GM12878 (cell line): ENCODE data around the gene KIF17. TPM values are rescaled to one million over a fixed set of nuclear protein-coding genes. Genes with fewer than 3 reads are reported as not detected.

Experiments
- ATAC-seq: fragments of 200-7000 bp; cut with Tn5 transposase; 3 replicates; pipeline ENCODE4 v1.9.1; 2020; ENCODE audit warnings: mild to moderate bottlenecking, moderate library complexity
- BruUV-seq: library from RNA; stranded (reverse); fragments of 400-500 nt; replicated peaks from 2 replicates; lab custom pipeline; 2021; lab: Mats Ljungman, UMichigan
- CTCF ChIA-PET: fragments of 300-600 bp; sonication (Branson Sonifier 250); formaldehyde crosslinking; extraction: SDS; loops from one replicate; lab custom pipeline; 2021; ENCODE audit warnings: inconsistent platforms; lab: Yijun Ruan, JAX
- POLR2A ChIA-PET: fragments of 350-600 bp; formaldehyde crosslinking; extraction: SDS; loops from one replicate; lab custom pipeline; 2021; ENCODE audit warnings: inconsistent platforms; lab: Charles Lee
- RAD21 ChIA-PET: fragments of 300-600 bp; sonication (Branson Sonifier 250); formaldehyde crosslinking; loops from one replicate; lab custom pipeline; 2023; ENCODE audit warnings: antibody characterized with exemption; ENCODE audit not compliant: unreplicated experiment; lab: Charles Lee
- SMC1A ChIA-PET: fragments of 300-600 bp; sonication (Branson Sonifier 250); formaldehyde crosslinking; loops from one replicate; lab custom pipeline; 2023; ENCODE audit not compliant: unreplicated experiment, uncharacterized antibody; lab: Charles Lee
- DNase-seq: peaks from one replicate; pipeline ENCODE4 v3.0.0-alpha.2; 2011; ENCODE audit warnings: low read depth, low spot score
- FAIRE-seq: peaks from 3 replicates; lab custom pipeline; 2011; peaks lifted over from hg19 to GRCh38; lab: Jason Lieb, UNC
- H2AFZ ChIP-seq: 2 replicates; pipeline ENCODE4 v1.6.0; 2011; ENCODE audit warnings: low read depth, low read length, control low read depth; ENCODE audit not compliant: control insufficient read depth
- H3K27ac ChIP-seq: 2 replicates; pipeline ENCODE4 v1.5.1; 2011; ENCODE audit warnings: control low read depth; ENCODE audit not compliant: control insufficient read depth, insufficient read depth
- H3K27me3 ChIP-seq, 2 experiments: replicated peaks in 1 of 2; 2 replicates each; pipeline versions ENCODE4 v1.6.0 to v1.6.1; 2011; ENCODE audit warnings: low read length in 1 of 2; ENCODE audit not compliant: control insufficient read depth in 2 of 2, insufficient read depth in 2 of 2
- H3K36me3 ChIP-seq, 2 experiments: 2 replicates each; pipeline ENCODE4 v1.5.1; 2011; ENCODE audit warnings: low read length in 1 of 2; ENCODE audit not compliant: control insufficient read depth in 2 of 2, insufficient read depth in 2 of 2
- H3K4me1 ChIP-seq: 2 replicates; pipeline ENCODE4 v1.6.1; 2011; ENCODE audit warnings: mild to moderate bottlenecking, low read length, moderate library complexity, mixed read lengths; ENCODE audit not compliant: control insufficient read depth, insufficient read depth
- H3K4me2 ChIP-seq: 2 replicates; pipeline ENCODE4 v1.6.0; 2011; ENCODE audit warnings: control low read depth; ENCODE audit not compliant: control insufficient read depth, insufficient read depth
- H3K4me3 ChIP-seq: fragments of 200-600 bp; sonication (generic); 2 replicates; pipeline ENCODE4 v1.5.1; 2016
- H3K79me2 ChIP-seq: 2 replicates; pipeline ENCODE4 v1.6.0; 2011; ENCODE audit warnings: low read length; ENCODE audit not compliant: control insufficient read depth, insufficient read depth
- H3K9ac ChIP-seq: 2 replicates; pipeline ENCODE4 v1.8.0; 2011; ENCODE audit warnings: low read length, control low read depth, mixed read lengths; ENCODE audit not compliant: control insufficient read depth, insufficient read depth
- H3K9me3 ChIP-seq: replicated peaks from 3 replicates; pipeline ENCODE4 v1.5.1; 2011; ENCODE audit warnings: mild to moderate bottlenecking, low read length; ENCODE audit not compliant: control insufficient read depth, insufficient read depth
- H4K20me1 ChIP-seq: 2 replicates; pipeline ENCODE4 v1.6.0; 2011; ENCODE audit not compliant: control insufficient read depth, insufficient read depth
- ATF3 ChIP-seq: IDR thresholded peaks from 2 replicates; pipeline ENCODE4 v1.6.1; 2011; ENCODE audit warnings: low read depth, mild to moderate bottlenecking, low read length, moderate library complexity, borderline replicate concordance; ENCODE audit errors: extremely low read depth
- CEBPB ChIP-seq, 2 experiments: fragments of 150-350 bp in 1 of 2; IDR thresholded peaks; 2 replicates each; pipeline ENCODE4 v1.6.1; 2012 to 2014; ENCODE audit warnings: low read depth in 2 of 2, low read length in 2 of 2, borderline replicate concordance in 1 of 2, inconsistent platforms in 1 of 2
- E2F4 ChIP-seq: IDR thresholded peaks from 2 replicates; pipeline ENCODE4 v1.6.1; 2012; ENCODE audit warnings: low read depth, low read length, improper control_type of control experiment
- GATAD2B ChIP-seq: fragments of 450-650 bp; conservative IDR thresholded peaks from 2 replicates; pipeline ENCODE4 v1.6.1; 2017; ENCODE audit warnings: low read depth, mild to moderate bottlenecking, moderate library complexity
- HDGF ChIP-seq: fragments of 450-650 bp; IDR thresholded peaks from 2 replicates; pipeline ENCODE4 v1.6.1; 2016; ENCODE audit warnings: antibody characterized with exemption
- IKZF2 ChIP-seq, 2 experiments: fragments of 450-650 bp; IDR thresholded peaks; 2 replicates each; pipeline ENCODE4 v1.6.1; 2017; ENCODE audit warnings: mild to moderate bottlenecking in 2 of 2, moderate library complexity in 2 of 2
- JUNB ChIP-seq: IDR thresholded peaks from 2 replicates; pipeline ENCODE4 v1.6.1; 2016; ENCODE audit warnings: antibody characterized with exemption, mild to moderate bottlenecking
- NBN ChIP-seq: fragments of 450-650 bp; IDR thresholded peaks from 2 replicates; pipeline ENCODE4 v1.6.1; 2016
- NFIC ChIP-seq: IDR thresholded peaks from 2 replicates; pipeline ENCODE4 v1.6.1; 2012; ENCODE audit warnings: low read depth, mild to moderate bottlenecking, inconsistent platforms, low read length, moderate library complexity
- NFYA ChIP-seq: IDR thresholded peaks from 2 replicates; pipeline ENCODE4 v1.6.1; 2011; ENCODE audit warnings: low read depth, mild to moderate bottlenecking, low read length, improper control_type of control experiment, borderline replicate concordance
- NFYB ChIP-seq: IDR thresholded peaks from 2 replicates; pipeline ENCODE4 v1.6.1; 2011; ENCODE audit warnings: low read depth, mild to moderate bottlenecking, low read length, improper control_type of control experiment, moderate library complexity; ENCODE audit not compliant: insufficient read depth
- NKRF ChIP-seq: fragments of 450-650 bp; conservative IDR thresholded peaks from 2 replicates; pipeline ENCODE4 v1.6.1; 2017; ENCODE audit warnings: mild to moderate bottlenecking, moderate library complexity
- NR2C1 ChIP-seq: fragments of 450-650 bp; IDR thresholded peaks from 2 replicates; pipeline ENCODE4 v1.6.1; 2017; ENCODE audit warnings: antibody characterized with exemption, mild to moderate bottlenecking, moderate library complexity
- PAX5 ChIP-seq: IDR thresholded peaks from 2 replicates; pipeline ENCODE4 v1.6.1; 2011; ENCODE audit warnings: low read depth, low read length, borderline replicate concordance
- POLR2A ChIP-seq: IDR thresholded peaks from 2 replicates; pipeline ENCODE4 v1.6.1; 2011; ENCODE audit warnings: low read depth, mild to moderate bottlenecking, low read length
- RELA ChIP-seq: fragments of 450-650 bp; IDR thresholded peaks from 2 replicates; pipeline ENCODE4 v1.8.0; 2014; ENCODE audit warnings: borderline replicate concordance; ENCODE audit not compliant: partially characterized antibody
- RUNX3 ChIP-seq: IDR thresholded peaks from 2 replicates; pipeline ENCODE4 v1.6.1; 2012; ENCODE audit warnings: low read length, inconsistent platforms
- SIN3A ChIP-seq: IDR thresholded peaks from 2 replicates; pipeline ENCODE4 v1.6.1; 2012; ENCODE audit warnings: low read depth, low read length, improper control_type of control experiment
- SMARCA5 ChIP-seq: fragments of 450-650 bp; IDR thresholded peaks from 2 replicates; pipeline ENCODE4 v1.6.1; 2017; ENCODE audit warnings: mild to moderate bottlenecking
- SRF ChIP-seq, 2 experiments: IDR thresholded peaks; 2 replicates each; pipeline ENCODE4 v1.6.1; 2011; ENCODE audit warnings: low read depth in 2 of 2, low read length in 2 of 2, mild to moderate bottlenecking in 1 of 2, moderate library complexity in 1 of 2
- TARDBP ChIP-seq: IDR thresholded peaks from 2 replicates; pipeline ENCODE4 v1.6.1; 2016; ENCODE audit warnings: borderline replicate concordance
- TCF3 ChIP-seq: IDR thresholded peaks from 2 replicates; pipeline ENCODE4 v1.6.1; 2012; ENCODE audit warnings: low read depth, mild to moderate bottlenecking, low read length, borderline replicate concordance; ENCODE audit not compliant: insufficient read depth
- WRNIP1 ChIP-seq: IDR thresholded peaks from 2 replicates; pipeline ENCODE4 v1.6.1; 2011; ENCODE audit warnings: low read depth, low read length, improper control_type of control experiment, borderline replicate concordance
- ZNF217 ChIP-seq: fragments of 450-650 bp; IDR thresholded peaks from 2 replicates; pipeline ENCODE4 v1.6.1; 2017; ENCODE audit warnings: antibody characterized with exemption, mild to moderate bottlenecking
- WGBS: methylation state at CpG from one replicate; pipeline ENCODE4 v1.1.6; 2016; ENCODE audit warnings: low lambda C conversion rate; ENCODE audit not compliant: insufficient replicate concordance, insufficient coverage; ENCODE audit errors: missing lambda C conversion rate; 5-methylcytosine and 5-hydroxymethylcytosine counted together
- in situ Hi-C: fragments of 300-500 bp; cut with MboI; formaldehyde crosslinking; loops from 9 replicates; pipeline ENCODE4 v1.14.3; 2018; ENCODE audit warnings: mixed read lengths
- intact Hi-C: fragments of 100-400 bp; cut with micrococcal nuclease; formaldehyde crosslinking; loops from one replicate; pipeline ENCODE4 v1.14.2; 2022; ENCODE audit not compliant: unreplicated experiment
- polyA plus RNA-seq, 11 experiments: library from polyadenylated mRNA; depleted of rRNA in 4 of 11; unstranded in 6 of 11; stranded (reverse) in 5 of 11; fragments of >200 nt; fragmentation: Nextera tagmentation in 4 of 11; fragmentation: Illumina TruSeq in 1 of 11; extraction: Ambion mirVana in 4 of 11; extraction: Trizol in 1 of 11; gene quantifications; 1 replicate in 1 of 11; 2 replicates in 10 of 11; pipeline versions ENCODE4 v1.2.1 to v1.2.3, GENCODE V29; 2011 to 2016; ENCODE audit warnings: inconsistent platforms in 2 of 11, missing spikeins in 2 of 11, low read depth in 1 of 11
- total RNA-seq, 4 experiments: library from RNA; depleted of rRNA in 3 of 4; stranded (reverse); fragments of >200 nt in 3 of 4; fragmentation: Illumina TruSeq in 1 of 4; extraction: Trizol in 1 of 4; gene quantifications; 2 replicates each; pipeline versions ENCODE4 v1.2.1 to v1.2.3, GENCODE V29; 2013 to 2021

KIF17 gene
- total and polyA plus RNA-seq, 10 of the 15 experiments (the other 5 are each of a cell fraction or from before 2014, with no cell fraction given) = 0.01 to 0.10 (median 0.03) TPM; not detected in 7

- Histone ChIP-seq H3K36me3 (no peaks in the 10 kb centered on the region), H3K27ac (no peak overlapping the region), H3K9me3 (no peaks in the 10 kb centered on the region), H3K4me1 (peaks cover 10% of the 10 kb centered on the region), H3K27me3 (peaks cover 8 to 9% of the 10 kb centered on the region in 2 experiments; a peak in 3 of 4 replicates), H3K79me2 (no peaks in the 10 kb centered on the region), H3K4me3 (peak overlapping the region; percentile 49), H3K9ac (peak overlapping the region; percentile 1; the same call in 1 of the 2 replicates), H3K4me2 (peak overlapping the region; percentile 98), H2AFZ (peak overlapping the region; percentile 9), H4K20me1 (0 out of 2 replicates have a peak, but pooled peaks cover 2% of the 10 kb centered on the region)
- ChIA-PET SMC1A (no interaction called here), CTCF (interaction anchor here (0.7 to 2.7 kb wide), 2 partner anchors 8 to 34 kb away, joined by 3 to 14 read pairs; no protein-coding TSS in a partner anchor), POLR2A (interaction anchor here (0.5 to 2.8 kb wide), 2 partner anchors 55 to 217 kb away, joined by 3 to 7 read pairs; partner anchors contain the start of gene HP1BP3), RAD21 (interaction anchor here (0.6 to 2.3 kb wide), 3 partner anchors 11 to 463 kb away, joined by 3 to 6 read pairs (median 3); no protein-coding TSS in a partner anchor)
- FAIRE-seq (no peak), ATAC-seq (peak; percentile 83), DNase-seq (no peak)
- BruUV-seq = no TSS peak
- intact Hi-C loops = no loop called here
- in situ Hi-C loops = no loop called here
- WGBS = 2% methylated on average over 27 of the region's 55 CpGs
- TF ChIP-seq ATF3 (no peak), NFYB (peak; percentile 70; the same call in 1 of the 2 replicates), HDGF (no peak), JUNB (no peak), NFYA (no peak), ZNF217 (peak; percentile 72; the same call in 1 of the 2 replicates), POLR2A (no peak), SIN3A (no peak), NBN (no peak), E2F4 (no peak), TARDBP (no peak), IKZF2 (IDR thresholded peaks at IDR 0.05) (no peak), TCF3 (no peak), PAX5 (peak; percentile 95), RELA (no peak), RUNX3 (no peak), WRNIP1 (no peak), NR2C1 (no peak), SMARCA5 (peak; percentile 94), GATAD2B (0 out of 2 replicates have a peak, but pooled peaks have one; percentile 41), NKRF (0 out of 2 replicates have a peak, but pooled peaks have one; percentile 36), SRF (IDR thresholded peaks at IDR 0.05; ENCODE audit: low read depth in 2 of 2, low read length in 2 of 2) (no peak), NFIC (no peak), CEBPB (IDR thresholded peaks at IDR 0.05; ENCODE audit: borderline replicate concordance in 1 of 2, low read depth in 2 of 2, low read length in 2 of 2) (no peak)
Measured at GRCh38 chr1:20732071-20732587, 14.3 kb upstream of the KIF17 start.
